Loucy (cell line): ENCODE measurements around the gene MAP1LC3A.

Source experiments
- H2AFZ ChIP-seq: fragments of 200-600 bp; sonication (generic); 2 replicates; pipeline ENCODE4 v1.6.0; 2016; ENCODE audit warnings: antibody characterized with exemption, mild to moderate bottlenecking, low read length, moderate library complexity
- H3F3A ChIP-seq: fragments of 200-600 bp; 2 replicates; pipeline ENCODE4 v1.6.0; 2016; ENCODE audit warnings: antibody characterized with exemption, low read depth, mild to moderate bottlenecking
- H3K27me3 ChIP-seq: fragments of 200-600 bp; sonication (generic); 2 replicates; pipeline ENCODE4 v1.6.1; 2014; ENCODE audit warnings: low read length, mild to moderate bottlenecking; ENCODE audit not compliant: insufficient read depth, poor library complexity, severe bottlenecking
- H3K36me3 ChIP-seq: fragments of 200-600 bp; sonication (generic); 2 replicates; pipeline ENCODE4 v1.6.1; 2016; ENCODE audit warnings: low read length; ENCODE audit not compliant: insufficient read depth
- H3K4me1 ChIP-seq: fragments of 200-600 bp; sonication (generic); 2 replicates; pipeline ENCODE4 v1.5.1; 2014; ENCODE audit warnings: low read length, mild to moderate bottlenecking; ENCODE audit not compliant: insufficient read depth, poor library complexity, severe bottlenecking
- H3K4me2 ChIP-seq: fragments of 200-600 bp; sonication (generic); 2 replicates; pipeline ENCODE4 v1.6.0; 2014; ENCODE audit warnings: antibody characterized with exemption, low read length, low read depth, mild to moderate bottlenecking; ENCODE audit not compliant: poor library complexity, severe bottlenecking
- H3K4me3 ChIP-seq: fragments of 200-600 bp; sonication (generic); 2 replicates; pipeline ENCODE4 v1.5.1; 2014; ENCODE audit warnings: low read length, mild to moderate bottlenecking, mixed read lengths; ENCODE audit not compliant: poor library complexity, severe bottlenecking
- H3K79me2 ChIP-seq: fragments of 200-600 bp; sonication (generic); 2 replicates; pipeline ENCODE4 v1.6.1; 2014; ENCODE audit warnings: low read length; ENCODE audit not compliant: insufficient read depth
- H3K9ac ChIP-seq: fragments of 200-600 bp; sonication (generic); 2 replicates; pipeline ENCODE4 v1.6.0; 2014; ENCODE audit warnings: mild to moderate bottlenecking, low read depth, low read length, moderate library complexity; ENCODE audit not compliant: poor library complexity, severe bottlenecking
- H3K9me2 ChIP-seq: fragments of 200-600 bp; sonication (generic); replicated peaks from 2 replicates; pipeline ENCODE4 v1.6.1; 2016; ENCODE audit warnings: low read depth, low read length, mixed read lengths
- H3K9me3 ChIP-seq: fragments of 200-600 bp; sonication (generic); 2 replicates; pipeline ENCODE4 v1.6.1; 2014; ENCODE audit warnings: mild to moderate bottlenecking, antibody characterized with exemption, low read length, low read depth; ENCODE audit not compliant: insufficient read depth
- H4K20me1 ChIP-seq: fragments of 200-600 bp; sonication (generic); 2 replicates; pipeline ENCODE4 v1.6.0; 2014; ENCODE audit warnings: antibody characterized with exemption, low read length, mild to moderate bottlenecking; ENCODE audit not compliant: insufficient read depth, poor library complexity, severe bottlenecking
- CTCF ChIP-seq: fragments of 200-600 bp; sonication (generic); conservative IDR thresholded peaks from 2 replicates; pipeline ENCODE4 v1.5.1; 2014; ENCODE audit warnings: mild to moderate bottlenecking, antibody characterized with exemption, low read length
- EZH2phosphoT487 ChIP-seq: fragments of 200-600 bp; IDR thresholded peaks from 2 replicates; pipeline ENCODE4 v1.6.1; 2018; ENCODE audit warnings: antibody characterized with exemption, mild to moderate bottlenecking, moderate library complexity, borderline replicate concordance

Gene MAP1LC3A

GRCh38 chr20:34540596-34541263 lies 17.8 kb upstream of the MAP1LC3A start:
- Histone ChIP-seq H3K36me3 (peaks cover 53% of the 10 kb centered on the region; the same call in 1 of the 2 replicates), H3K9me3 (no peaks in the 10 kb centered on the region), H4K20me1 (no peaks in the 10 kb centered on the region), H3K4me1 (no peaks in the 10 kb centered on the region), H3K9me2 (no peaks in the 10 kb centered on the region), H3K4me3 (no peak overlapping the region), H3K79me2 (no peaks in the 10 kb centered on the region), H3K9ac (no peak overlapping the region), H3F3A (no peaks in the 10 kb centered on the region), H2AFZ (no peak overlapping the region), H3K27me3 (no peaks in the 10 kb centered on the region), H3K4me2 (no peak overlapping the region)
- no peak for TF ChIP-seq EZH2phosphoT487

- no peaks in the 10 kb centered on the region for H3K27me3 ChIP-seq
- peaks cover 48% of the 10 kb centered on the region; the same call in 1 of the 2 replicates for H3K36me3 ChIP-seq
- no peak overlapping the region for H3K9ac ChIP-seq
- no peak overlapping the region for H3K4me3 ChIP-seq
- H3K4me2 ChIP-seq, result no peak overlapping the region
- no peaks in the 10 kb centered on the region for H3F3A ChIP-seq
- TF ChIP-seq EZH2phosphoT487, result no peak
- TF ChIP-seq CTCF, result no peak
- no peaks in the 10 kb centered on the region for H4K20me1 ChIP-seq
- H3K4me1 ChIP-seq, result no peaks in the 10 kb centered on the region
- H3K9me3 ChIP-seq, result no peaks in the 10 kb centered on the region
- H3K9me2 ChIP-seq, result no peaks in the 10 kb centered on the region
- no peak overlapping the region for H2AFZ ChIP-seq
- no peaks in the 10 kb centered on the region for H3K79me2 ChIP-seq
Observed at GRCh38 chr20:34541264-34541901, 17.1 kb upstream of the MAP1LC3A start.

- Histone ChIP-seq H3K27me3 (no peaks in the 10 kb centered on the region), H2AFZ (no peak overlapping the region), H3K36me3 (peaks cover 44% of the 10 kb centered on the region; the same call in 1 of the 2 replicates), H4K20me1 (no peaks in the 10 kb centered on the region), H3K9me2 (no peaks in the 10 kb centered on the region), H3K9me3 (no peaks in the 10 kb centered on the region), H3K4me3 (no peak overlapping the region), H3K4me2 (no peak overlapping the region), H3F3A (no peaks in the 10 kb centered on the region), H3K9ac (no peak overlapping the region), H3K79me2 (no peaks in the 10 kb centered on the region), H3K4me1 (no peaks in the 10 kb centered on the region)
- TF ChIP-seq EZH2phosphoT487, result no peak
- TF ChIP-seq CTCF, result no peak
Observed at GRCh38 chr20:34541917-34542316, 16.6 kb upstream of the MAP1LC3A start.
